ENCODE results near the gene FXYD1.

DNA sequence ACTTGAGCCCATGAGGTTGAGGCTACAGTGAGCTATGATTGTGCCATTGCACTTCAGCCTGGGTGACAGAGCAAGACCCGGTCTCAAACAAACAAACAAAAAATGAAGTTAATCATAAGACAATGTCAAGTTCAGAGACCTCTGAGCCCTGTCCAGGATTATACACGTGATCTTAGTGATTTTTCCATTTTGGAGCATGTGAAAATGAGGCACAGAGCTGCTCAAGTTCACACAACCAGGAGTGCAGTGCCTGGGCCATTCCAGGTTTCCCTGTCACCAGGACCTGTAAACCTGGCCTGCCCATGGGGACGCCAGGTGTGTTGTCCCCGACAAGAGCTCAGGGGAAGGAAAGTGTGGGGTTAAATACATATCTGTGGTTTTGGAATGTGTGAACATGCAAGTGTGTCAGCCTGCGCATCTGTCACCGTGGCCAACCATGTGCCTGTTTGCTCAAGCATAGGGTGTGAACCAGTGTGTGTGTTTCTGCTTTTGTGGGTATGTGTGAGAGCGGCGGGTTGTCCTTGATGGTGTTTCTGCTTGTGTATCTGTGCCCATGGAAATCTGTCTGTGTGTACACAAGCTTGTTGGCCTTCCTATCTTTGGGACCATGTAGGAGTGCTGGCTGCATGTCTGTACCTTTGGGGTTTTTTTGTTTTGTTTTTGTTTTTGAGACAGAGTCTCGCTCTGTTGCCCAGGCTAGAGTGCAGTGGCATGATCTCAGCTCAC, 1.5 kb upstream of the FXYD1 start:
- TF ChIP-seq CTCF (IDR thresholded peaks at IDR 0.05) (no peak), EP300 (IDR thresholded peaks at IDR 0.05; ENCODE audit: borderline replicate concordance in 1 of 2, low read depth in 1 of 2, low read length in 1 of 2) (no peak), POLR2AphosphoS5 (IDR thresholded peaks at IDR 0.05; ENCODE audit: low read depth, low read length) (no peak), PBX3 (IDR thresholded peaks at IDR 0.05) (no peak), SIN3A (IDR thresholded peaks at IDR 0.05; ENCODE audit: borderline replicate concordance, low read depth, low read length) (no peak), MXI1 (IDR thresholded peaks at IDR 0.05; ENCODE audit: low read depth, low read length) (no peak), MAX (IDR thresholded peaks at IDR 0.05; ENCODE audit: low read depth) (no peak), EZH2phosphoT487 (IDR thresholded peaks at IDR 0.05; ENCODE audit: borderline replicate concordance, low read depth) (no peak), FOXM1 (IDR thresholded peaks at IDR 0.05; ENCODE audit: low read depth) (no peak), GATA2 (CRISPR knock-in tag; IDR thresholded peaks at IDR 0.05) (no peak)
- TF ChIP-seq, protein P1, sequence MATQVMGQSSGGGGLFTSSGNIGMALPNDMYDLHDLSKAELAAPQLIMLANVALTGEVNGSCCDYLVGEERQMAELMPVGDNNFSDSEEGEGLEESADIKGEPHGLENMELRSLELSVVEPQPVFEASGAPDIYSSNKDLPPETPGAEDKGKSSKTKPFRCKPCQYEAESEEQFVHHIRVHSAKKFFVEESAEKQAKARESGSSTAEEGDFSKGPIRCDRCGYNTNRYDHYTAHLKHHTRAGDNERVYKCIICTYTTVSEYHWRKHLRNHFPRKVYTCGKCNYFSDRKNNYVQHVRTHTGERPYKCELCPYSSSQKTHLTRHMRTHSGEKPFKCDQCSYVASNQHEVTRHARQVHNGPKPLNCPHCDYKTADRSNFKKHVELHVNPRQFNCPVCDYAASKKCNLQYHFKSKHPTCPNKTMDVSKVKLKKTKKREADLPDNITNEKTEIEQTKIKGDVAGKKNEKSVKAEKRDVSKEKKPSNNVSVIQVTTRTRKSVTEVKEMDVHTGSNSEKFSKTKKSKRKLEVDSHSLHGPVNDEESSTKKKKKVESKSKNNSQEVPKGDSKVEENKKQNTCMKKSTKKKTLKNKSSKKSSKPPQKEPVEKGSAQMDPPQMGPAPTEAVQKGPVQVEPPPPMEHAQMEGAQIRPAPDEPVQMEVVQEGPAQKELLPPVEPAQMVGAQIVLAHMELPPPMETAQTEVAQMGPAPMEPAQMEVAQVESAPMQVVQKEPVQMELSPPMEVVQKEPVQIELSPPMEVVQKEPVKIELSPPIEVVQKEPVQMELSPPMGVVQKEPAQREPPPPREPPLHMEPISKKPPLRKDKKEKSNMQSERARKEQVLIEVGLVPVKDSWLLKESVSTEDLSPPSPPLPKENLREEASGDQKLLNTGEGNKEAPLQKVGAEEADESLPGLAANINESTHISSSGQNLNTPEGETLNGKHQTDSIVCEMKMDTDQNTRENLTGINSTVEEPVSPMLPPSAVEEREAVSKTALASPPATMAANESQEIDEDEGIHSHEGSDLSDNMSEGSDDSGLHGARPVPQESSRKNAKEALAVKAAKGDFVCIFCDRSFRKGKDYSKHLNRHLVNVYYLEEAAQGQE (IDR thresholded peaks at IDR 0.05; ENCODE audit: low read depth, low read length): no peak

Measured in SK-N-SH (cell line).